NCI-H524 treated with DMSO at 0.1 percent for 48 hours (cell line): ENCODE results near the gene CEBPE.

ENCODE experiments used
- DNase-seq: peaks from one replicate; lab custom pipeline; 2025; lab: John Stamatoyannopoulos, UW

CEBPE gene

GRCh38 chr14:23076785-23077408, 42.2 kb downstream of the CEBPE start:
- DNase-seq = no peak

DNA sequence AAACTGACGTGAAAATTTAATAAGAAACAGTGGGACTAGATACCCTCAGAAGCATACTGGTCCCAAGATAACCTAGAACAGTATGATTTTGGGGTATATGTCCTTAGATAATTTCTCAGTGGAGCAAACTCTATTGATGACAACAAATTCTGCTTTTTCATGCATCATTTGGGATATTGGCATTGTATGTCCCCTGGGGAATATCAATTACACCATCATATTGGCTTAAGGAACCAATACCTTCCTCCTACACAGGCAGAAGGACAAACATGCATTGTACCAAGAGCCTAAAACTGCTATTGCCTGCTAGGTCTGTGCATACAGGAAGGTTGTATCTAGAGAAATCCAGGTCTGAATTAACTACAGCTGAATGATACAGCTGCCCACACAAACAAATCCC, 44.1 kb downstream of the CEBPE start:
- DNase-seq = no peak

DNA sequence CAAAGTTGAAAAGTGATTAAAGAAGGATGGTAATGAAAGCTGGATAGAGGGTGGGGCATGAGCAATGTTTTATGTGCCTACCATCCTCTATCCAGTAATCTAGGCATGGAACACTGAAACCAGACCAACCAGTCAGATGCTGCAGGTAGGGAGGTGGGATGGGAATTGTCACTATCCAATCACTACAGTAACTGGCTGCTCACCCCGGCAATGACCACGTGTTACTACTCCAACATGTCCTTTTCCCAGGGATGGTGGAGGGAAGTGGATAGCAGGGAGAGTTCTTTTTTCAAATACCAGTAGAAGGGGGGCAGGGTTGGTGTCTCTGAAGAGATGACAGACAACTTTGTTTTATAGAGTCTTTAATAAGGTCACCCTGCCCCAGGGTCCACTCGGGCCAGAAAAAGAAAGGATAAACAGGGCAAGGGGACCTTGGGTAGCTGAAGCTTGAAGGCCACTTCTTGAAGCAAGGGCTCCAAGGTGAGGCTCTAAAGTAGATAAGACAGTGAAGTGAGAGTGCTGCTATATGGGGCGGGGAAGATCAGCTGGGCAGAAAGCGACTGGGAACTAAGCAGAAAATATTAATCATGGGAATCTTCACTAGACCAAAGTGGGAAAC, 47.0 kb downstream of the CEBPE start:
- DNase-seq = no peak

DNA sequence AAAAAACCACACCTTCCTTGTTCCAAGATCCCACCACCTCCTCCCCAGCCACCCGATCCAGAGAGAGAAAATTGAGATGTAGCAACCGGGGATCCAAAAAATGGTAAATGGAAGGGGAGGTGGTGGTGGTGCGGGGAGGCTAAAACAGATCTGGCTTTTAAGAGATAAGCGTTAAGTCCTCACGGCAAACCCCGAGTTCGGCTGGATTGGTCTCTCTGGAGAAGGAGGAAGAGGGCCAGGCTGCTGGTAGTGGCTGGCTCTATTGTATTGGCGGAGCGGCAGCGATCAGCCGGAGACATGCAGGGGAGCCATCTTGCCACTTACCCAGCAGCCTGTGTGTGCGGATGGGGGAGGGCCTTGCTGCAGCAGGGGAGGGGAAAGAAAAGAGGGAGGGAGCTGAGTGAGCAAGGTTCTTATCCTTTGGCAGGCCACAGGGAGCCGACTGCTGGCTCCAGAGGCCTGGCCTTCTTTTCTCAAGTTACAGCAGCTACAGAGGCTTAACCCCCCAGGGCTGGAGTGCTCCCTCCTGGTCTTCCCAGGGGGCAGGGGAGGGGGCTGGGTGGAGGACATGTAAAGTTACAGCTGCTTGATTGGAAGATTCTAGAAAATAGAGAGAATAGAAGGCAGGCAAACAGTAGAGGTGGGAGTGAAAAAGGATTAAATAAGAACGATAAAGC, 47.7 kb downstream of the CEBPE start:
- no peak for DNase-seq

- no peak for DNase-seq
Measured at GRCh38 chr14:23070262-23071129, 48.6 kb downstream of the CEBPE start.

- DNase-seq = no peak
Measured at GRCh38 chr14:23069413-23069806, 49.6 kb downstream of the CEBPE start.

- no peak for DNase-seq
Measured at GRCh38 chr14:23068789-23069412, 50.2 kb downstream of the CEBPE start.

GRCh38 chr14:23067847-23068788, 50.9 kb downstream of the CEBPE start:
- DNase-seq = no peak
